Measurements from ENCODE around the gene LRRC18.
A peak's percentile ranks its signal among the peaks of the same experiment; 100 is the strongest.

The LRRC18 gene
- total RNA-seq, result 0 reads per million in 4 donors

- no peak for DNase-seq
These were observed at the start of gene LRRC18 for GRCh38 chr10:48939790-48940325. LRRC18 (minus strand) TSS chr10:48939840; CDS start chr10:48914155, 25,685 bp downstream.

- no peak for DNase-seq
These were observed 46.0 kb upstream of the LRRC18 start for GRCh38 chr10:48985621-48986158.

DNA sequence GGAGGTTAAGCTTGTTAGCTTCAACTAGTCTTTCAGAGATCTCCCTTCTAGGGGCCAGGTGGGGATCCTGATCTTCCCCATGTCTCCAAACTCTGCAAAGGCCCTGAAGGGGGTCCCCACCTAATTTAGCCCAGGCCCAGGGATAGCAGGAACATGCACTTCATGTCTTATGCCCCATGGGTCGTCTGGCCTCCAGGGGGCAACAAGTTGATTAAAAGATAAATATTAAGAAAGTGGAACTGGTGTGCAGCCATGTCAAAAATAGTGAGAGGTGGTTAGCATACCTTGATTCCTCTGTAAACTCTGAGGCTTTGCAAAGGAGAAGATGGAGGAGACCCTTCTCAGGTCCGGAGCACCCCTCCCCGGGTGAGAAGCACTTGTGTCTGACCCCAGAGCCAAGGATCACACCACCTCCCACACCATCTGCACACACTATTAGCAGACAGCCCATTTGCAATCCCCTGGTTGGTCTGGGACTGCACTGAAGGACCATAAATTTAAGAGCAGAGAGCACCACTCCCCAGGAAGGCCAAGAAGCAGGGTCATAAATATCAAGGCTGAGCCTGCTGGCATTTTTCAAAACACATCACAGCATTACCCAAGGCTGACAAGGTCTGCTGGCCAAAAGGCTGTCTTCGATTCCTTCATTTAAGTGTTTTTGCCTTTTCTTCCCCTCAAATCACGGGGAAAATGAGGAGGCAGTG, 44.2 kb upstream of the LRRC18 start:
- DNase-seq, result no peak

DNA sequence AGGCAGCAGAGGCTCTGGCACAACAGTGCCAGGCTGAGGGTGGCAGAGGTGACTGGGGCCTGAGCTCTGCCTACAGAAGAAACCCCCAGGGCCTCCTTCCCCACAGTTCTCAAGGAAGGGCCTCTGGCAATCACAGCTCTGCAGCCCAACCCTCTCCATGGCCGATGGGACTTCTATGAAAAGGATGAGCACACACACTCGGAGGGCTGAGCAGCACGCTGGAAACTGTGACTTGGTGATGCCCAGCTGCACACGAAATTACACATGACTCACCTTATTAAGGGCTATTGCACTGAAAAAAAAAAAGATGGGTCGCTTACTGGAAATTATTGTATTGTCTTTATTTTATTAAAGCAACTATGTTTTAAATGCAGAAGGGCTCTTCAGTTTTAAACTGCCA, 42.9 kb upstream of the LRRC18 start:
- no peak for DNase-seq

GRCh38 chr10:48981310-48981907, 41.8 kb upstream of the LRRC18 start:
- peak in 1 of 5 donors; percentile 20 for DNase-seq

GRCh38 chr10:48978318-48978717, 38.7 kb upstream of the LRRC18 start:
- no peak for DNase-seq

DNA sequence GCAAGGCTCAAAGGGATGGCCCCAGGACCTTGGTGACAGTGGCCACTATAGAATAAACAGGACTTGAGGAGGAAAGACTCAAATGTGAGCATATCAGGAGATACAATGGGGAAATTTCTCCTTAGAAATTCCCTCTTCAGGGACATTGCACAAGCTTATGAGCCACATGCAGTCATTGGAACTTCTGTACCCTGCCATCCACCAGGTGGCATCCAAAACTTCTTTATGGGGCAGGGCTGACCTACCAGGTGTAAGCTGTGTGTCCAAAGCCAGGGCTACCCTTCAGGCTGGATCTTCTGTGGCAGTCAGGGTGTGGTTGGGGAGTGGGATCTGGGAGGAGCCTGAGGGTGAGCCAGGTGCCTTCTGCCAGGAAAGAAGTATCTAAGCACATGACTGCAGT, 36.6 kb upstream of the LRRC18 start:
- DNase-seq, result no peak

DNA sequence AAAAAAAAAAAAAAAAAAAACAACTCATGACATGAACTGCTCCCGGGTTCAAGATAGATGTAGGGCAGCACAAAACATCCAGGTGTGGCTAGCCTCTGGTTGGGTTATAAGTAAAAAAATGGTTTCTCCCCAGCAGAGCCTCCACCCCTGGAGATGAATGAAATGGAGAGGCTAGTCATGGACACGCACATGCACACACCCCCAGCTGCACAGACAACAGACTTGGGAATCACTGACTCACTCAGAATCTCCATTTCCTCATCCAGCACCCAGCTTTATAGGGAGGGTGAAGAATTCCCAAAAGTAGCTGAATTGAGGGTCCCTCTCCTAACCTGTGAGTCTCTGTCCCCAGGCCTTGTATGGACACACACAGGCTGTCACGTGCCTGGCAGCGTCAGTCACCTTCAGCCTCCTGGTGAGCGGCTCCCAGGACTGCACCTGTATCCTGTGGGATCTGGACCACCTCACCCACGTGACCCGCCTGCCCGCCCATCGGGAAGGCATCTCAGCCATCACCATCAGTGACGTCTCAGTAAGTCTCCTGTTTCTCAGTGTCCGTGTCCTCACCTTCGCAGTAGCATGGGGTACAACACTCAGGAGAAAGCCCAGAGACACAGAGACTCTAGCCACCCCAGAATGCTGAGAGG, 35.0 kb upstream of the LRRC18 start:
- DNase-seq, result no peak

DNA sequence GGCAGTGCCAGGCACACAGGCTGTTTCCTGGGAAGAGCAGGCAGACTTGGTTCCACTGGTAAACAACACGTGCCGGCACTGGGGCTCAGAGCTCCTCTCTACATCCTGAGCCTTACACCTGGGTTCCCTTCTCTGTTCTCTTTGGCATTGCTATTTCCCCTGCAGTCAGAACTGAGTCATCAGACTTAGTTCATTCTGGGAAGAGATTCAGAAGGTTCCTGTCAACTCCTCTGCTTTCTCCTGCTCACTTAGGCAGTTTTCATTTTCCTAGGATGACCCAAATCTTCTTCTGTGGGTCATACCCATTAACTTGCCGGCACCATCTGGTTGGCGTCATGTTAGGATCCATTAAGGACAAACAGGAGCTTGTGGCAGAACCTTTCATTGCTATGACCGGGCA, 33.4 kb upstream of the LRRC18 start:
- no peak for DNase-seq

GRCh38 chr10:48970654-48971053, 31.0 kb upstream of the LRRC18 start:
- DNase-seq, result no peak

- no peak for DNase-seq
These were observed 30.4 kb upstream of the LRRC18 start for GRCh38 chr10:48970046-48970445.

- no peak for DNase-seq
These were observed 28.4 kb upstream of the LRRC18 start for GRCh38 chr10:48968036-48968435.

DNA sequence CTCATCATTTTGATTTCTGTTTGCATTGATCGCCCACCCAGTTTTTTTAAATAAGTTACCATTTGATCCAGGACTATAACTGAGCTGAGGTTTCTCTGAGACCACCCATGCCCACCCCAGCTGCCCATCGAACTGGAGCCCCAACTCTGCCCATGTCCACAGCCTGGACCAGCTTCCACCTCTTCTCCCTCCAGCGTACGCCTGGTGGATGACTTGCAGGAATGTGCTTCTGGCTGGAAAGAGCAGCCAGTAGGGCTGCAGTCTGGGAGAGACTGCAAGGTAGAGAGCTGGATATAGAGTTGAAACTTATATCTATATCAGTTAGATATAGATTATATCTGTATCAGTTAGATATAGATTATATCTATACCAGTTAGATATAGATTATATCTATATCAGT, 25.8 kb upstream of the LRRC18 start:
- no peak for DNase-seq

DNA sequence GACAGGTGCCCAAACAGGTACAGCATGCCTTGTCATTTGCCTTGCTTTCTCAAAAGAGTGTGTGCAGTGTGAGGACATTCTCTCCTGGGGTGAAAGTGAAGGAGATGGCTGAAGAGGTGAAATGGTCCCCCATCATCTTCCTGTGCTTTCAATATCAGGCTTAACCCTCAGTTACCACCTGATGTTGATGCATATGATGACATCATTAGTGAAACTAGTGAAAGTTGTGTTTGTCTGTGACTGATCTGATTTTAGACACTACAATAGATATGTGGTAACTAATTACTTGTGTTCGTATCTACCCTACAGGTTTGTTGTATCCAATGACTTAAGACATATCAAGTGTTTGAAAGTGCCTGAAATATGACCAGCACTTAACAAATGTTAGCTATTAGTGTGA, 24.4 kb upstream of the LRRC18 start:
- no peak for DNase-seq

GRCh38 chr10:48958598-48959190, 19.1 kb upstream of the LRRC18 start:
- no peak for DNase-seq

DNA sequence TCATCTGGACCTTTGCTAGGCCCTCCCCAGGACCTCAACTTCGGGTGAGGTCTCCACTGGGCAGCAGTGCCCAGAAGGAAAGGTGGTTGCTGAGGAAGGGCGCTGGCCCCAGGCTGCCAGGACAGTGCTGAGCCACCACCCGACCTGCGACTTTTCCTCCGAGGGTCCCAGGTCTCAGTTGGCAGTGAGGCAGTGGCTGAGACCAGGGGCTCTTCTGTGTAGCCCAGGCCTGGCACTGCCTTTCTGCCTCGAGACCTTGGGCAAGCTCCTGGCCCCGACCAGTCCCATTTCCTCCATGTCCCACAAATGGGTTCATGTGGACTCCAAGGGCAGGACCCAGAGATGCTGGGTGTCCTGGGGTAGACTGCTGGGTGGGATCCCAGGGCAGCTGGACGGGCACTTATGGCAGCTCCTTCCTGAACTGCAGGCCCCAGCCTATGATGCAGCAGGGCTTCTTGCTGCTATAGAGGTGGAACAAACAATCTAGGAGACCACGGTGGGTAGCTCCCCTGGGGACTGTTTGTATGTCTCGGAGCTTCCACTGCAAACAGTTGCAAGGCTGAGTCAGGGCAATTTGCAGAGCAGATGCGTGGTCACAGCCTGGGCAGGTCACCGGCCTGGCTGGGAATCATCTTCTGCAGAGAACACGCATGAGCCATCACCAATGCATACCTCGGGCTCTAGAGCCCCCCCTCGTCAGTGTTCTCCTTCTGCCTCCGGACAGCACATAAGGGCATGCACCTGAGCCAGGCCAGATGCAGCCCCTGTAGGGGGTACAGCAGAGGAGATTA, 17.9 kb upstream of the LRRC18 start:
- no peak for DNase-seq

DNA sequence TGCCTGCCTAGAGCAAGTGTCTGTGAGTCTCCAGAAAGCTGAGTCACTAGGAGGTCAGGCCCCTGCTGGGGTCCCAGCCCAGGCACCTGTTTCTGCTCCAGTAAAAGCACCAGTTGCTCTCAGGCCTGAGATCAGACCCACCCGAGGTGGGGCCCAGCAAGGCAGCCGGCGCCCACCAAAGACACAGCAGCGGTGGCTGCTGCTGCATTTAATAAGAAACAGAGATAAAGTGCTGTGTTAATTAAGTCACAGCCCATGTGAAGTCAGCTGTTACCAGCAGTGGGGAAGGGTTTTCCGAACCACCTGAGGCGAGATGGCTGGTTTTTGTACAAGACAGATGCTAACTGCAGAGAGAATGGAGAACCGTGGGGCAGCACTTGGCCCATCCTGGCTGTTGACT, 12.1 kb upstream of the LRRC18 start:
- DNase-seq, result no peak

- DNase-seq, result no peak
These were observed 8.9 kb upstream of the LRRC18 start for GRCh38 chr10:48948470-48949037.

- no peak for DNase-seq
These were observed 8.2 kb upstream of the LRRC18 start for GRCh38 chr10:48947690-48948469.

- DNase-seq, result no peak
These were observed 7.4 kb upstream of the LRRC18 start for GRCh38 chr10:48946891-48947500.

GRCh38 chr10:48946332-48946731, 6.7 kb upstream of the LRRC18 start:
- no peak for DNase-seq
